B cell (primary cell): ENCODE results near the gene MAML3. TPM values are rescaled to one million over a fixed set of nuclear protein-coding genes. Genes with fewer than 3 reads are reported as not detected.

ENCODE experiments used
- ATAC-seq: fragments of 200-7000 bp; cut with Tn5 transposase; one replicate; pipeline ENCODE4 v1.10.0; 2021; ENCODE audit warnings: low read depth, mild to moderate bottlenecking, moderate number of reproducible peaks, moderate library complexity
- CTCF ChIA-PET: fragments of 350-600 bp; sonication (Branson Sonifier 250); formaldehyde crosslinking; loops from one replicate; lab custom pipeline; 2021; ENCODE audit warnings: antibody characterized with exemption, inconsistent platforms; lab: Charles Lee
- POLR2A ChIA-PET: fragments of 350-600 bp; sonication (Branson Sonifier 250); formaldehyde crosslinking; loops from one replicate; lab custom pipeline; 2021; ENCODE audit warnings: antibody characterized with exemption; lab: Charles Lee
- DNase-seq: peaks from one replicate; pipeline ENCODE4 v3.0.0; 2013
- H2AFZ ChIP-seq: 2 replicates; pipeline ENCODE4 v1.6.1; 2012; ENCODE audit warnings: mild to moderate bottlenecking, low read depth, low read length; ENCODE audit not compliant: insufficient read depth, poor library complexity, severe bottlenecking
- H3K27ac ChIP-seq, 2 donors: 1 replicate in 1 of 2; 2 replicates in 1 of 2; pipeline ENCODE4 v1.5.1; 2012 to 2013; ENCODE audit warnings: low read length in 2 of 2, mild to moderate bottlenecking in 2 of 2, moderate library complexity in 1 of 2
- H3K27me3 ChIP-seq, 4 experiments: fragments of 200-600 bp in 1 of 4; sonication (generic) in 1 of 4; replicated peaks in 1 of 4; 1 replicate in 2 of 4; 2 replicates in 2 of 4; pipeline versions ENCODE4 v1.6.1 to v1.7.0; 2013 to 2016; ENCODE audit warnings: low read length in 3 of 4, mild to moderate bottlenecking in 2 of 4, mixed read lengths in 1 of 4, moderate library complexity in 1 of 4; ENCODE audit not compliant: insufficient read depth in 4 of 4, control insufficient read depth in 3 of 4; ENCODE audit errors: control extremely low read depth in 1 of 4
- H3K36me3 ChIP-seq, 2 experiments: replicated peaks in 1 of 2; 1 replicate in 1 of 2; 2 replicates in 1 of 2; pipeline versions ENCODE4 v1.6.1 to v1.7.1; 2013; ENCODE audit warnings: low read length in 1 of 2; ENCODE audit not compliant: insufficient read depth in 2 of 2, control insufficient read depth in 1 of 2; ENCODE audit errors: control extremely low read depth in 1 of 2, extremely low read depth in 1 of 2
- H3K4me1 ChIP-seq, 2 donors: fragments of 200-600 bp in 1 of 2; sonication (generic) in 1 of 2; 1 replicate in 1 of 2; 2 replicates in 1 of 2; pipeline versions ENCODE4 v1.5.1 to v1.6.1; 2013 to 2017; ENCODE audit warnings: low read length in 2 of 2; ENCODE audit not compliant: control insufficient read depth in 2 of 2, insufficient read depth in 2 of 2
- H3K4me2 ChIP-seq: replicated peaks from 2 replicates; pipeline ENCODE3; 2012; ENCODE audit warnings: mild to moderate bottlenecking, low read depth, low read length; ENCODE audit not compliant: poor library complexity, severe bottlenecking
- H3K4me3 ChIP-seq, 5 experiments: fragments of 200-600 bp in 1 of 5; sonication (generic) in 1 of 5; 1 replicate in 3 of 5; 2 replicates in 2 of 5; pipeline versions ENCODE4 v1.5.1 to v1.7.0; 2011 to 2016; ENCODE audit warnings: low read length in 4 of 5, mild to moderate bottlenecking in 4 of 5, low read depth in 2 of 5, control low read depth in 1 of 5, moderate library complexity in 1 of 5; ENCODE audit not compliant: insufficient read depth in 1 of 5; ENCODE audit errors: control extremely low read depth in 1 of 5, extremely low read depth in 1 of 5
- H3K79me2 ChIP-seq: fragments of 200-600 bp; sonication (generic); one replicate; pipeline ENCODE4 v1.6.0; 2016; ENCODE audit warnings: low read length; ENCODE audit not compliant: control insufficient read depth, insufficient read depth
- H3K9ac ChIP-seq: fragments of 200-600 bp; sonication (generic); 2 replicates; pipeline ENCODE4 v1.6.1; 2017; ENCODE audit warnings: mild to moderate bottlenecking, low read length, moderate library complexity
- H3K9me3 ChIP-seq, 3 donors: one replicate each; pipeline versions ENCODE4 v1.6.1 to v1.7.1; 2013; ENCODE audit warnings: low read length in 2 of 3; ENCODE audit not compliant: control insufficient read depth in 2 of 3, insufficient read depth in 1 of 3; ENCODE audit errors: control extremely low read depth in 1 of 3
- H4K20me1 ChIP-seq: 2 replicates; pipeline ENCODE4 v1.6.0; 2012; ENCODE audit warnings: mild to moderate bottlenecking, low read length; ENCODE audit not compliant: insufficient read depth, control insufficient read depth, poor library complexity, severe bottlenecking
- H3K27ac Mint-ChIP-seq: one replicate; pipeline ENCODE4 v1.8.0; 2021; ENCODE audit warnings: mixed read lengths
- H3K27me3 Mint-ChIP-seq: one replicate; pipeline ENCODE4 v1.8.0; 2021; ENCODE audit warnings: mixed read lengths
- H3K4me1 Mint-ChIP-seq: one replicate; pipeline ENCODE4 v1.8.0; 2021; ENCODE audit warnings: mixed read lengths
- H3K4me3 Mint-ChIP-seq: one replicate; pipeline ENCODE4 v1.8.0; 2021; ENCODE audit warnings: mixed read lengths
- H3K9me3 Mint-ChIP-seq: one replicate; pipeline ENCODE4 v1.8.0; 2022; ENCODE audit warnings: mixed read lengths; ENCODE audit not compliant: insufficient read depth
- EZH2 ChIP-seq: IDR thresholded peaks from 2 replicates; pipeline ENCODE4 v1.6.1; 2012; ENCODE audit warnings: borderline replicate concordance, low read depth, mild to moderate bottlenecking, moderate library complexity, low read length; ENCODE audit not compliant: insufficient read depth, poor library complexity, severe bottlenecking
- WGBS: methylation state at CpG from one replicate; pipeline ENCODE4 v1.1.5; 2013; ENCODE audit warnings: missing lambda C conversion rate; ENCODE audit not compliant: insufficient coverage; 5-methylcytosine and 5-hydroxymethylcytosine counted together
- intact Hi-C: fragments of 100-400 bp; cut with micrococcal nuclease; formaldehyde crosslinking; loops from one replicate; pipeline ENCODE4 v1.10.0; 2022
- polyA plus RNA-seq: library from polyadenylated mRNA; depleted of rRNA; stranded (reverse); fragments of >200 nt; gene quantifications from 2 replicates; pipeline ENCODE4 v1.2.3, GENCODE V29; 2012
- total RNA-seq, 2 donors: library from RNA; stranded (reverse); fragments of 120-200 nt in 1 of 2; gene quantifications; 1 replicate in 1 of 2; 2 replicates in 1 of 2; pipeline versions ENCODE4 v1.2.3 to v1.2.4, GENCODE V29; 2013 to 2022
- TF ChIP-seq, protein P1 (sequence below): fragments of 200-600 bp; IDR thresholded peaks from one replicate; pipeline ENCODE4 v1.8.0; 2022; ENCODE audit warnings: antibody characterized with exemption, mild to moderate bottlenecking

The MAML3 gene
- total and polyA plus RNA-seq, 2 donors (not counting 1 experiment from before 2014, with no cell fraction given), result 0.94 to 5.3 TPM

DNA sequence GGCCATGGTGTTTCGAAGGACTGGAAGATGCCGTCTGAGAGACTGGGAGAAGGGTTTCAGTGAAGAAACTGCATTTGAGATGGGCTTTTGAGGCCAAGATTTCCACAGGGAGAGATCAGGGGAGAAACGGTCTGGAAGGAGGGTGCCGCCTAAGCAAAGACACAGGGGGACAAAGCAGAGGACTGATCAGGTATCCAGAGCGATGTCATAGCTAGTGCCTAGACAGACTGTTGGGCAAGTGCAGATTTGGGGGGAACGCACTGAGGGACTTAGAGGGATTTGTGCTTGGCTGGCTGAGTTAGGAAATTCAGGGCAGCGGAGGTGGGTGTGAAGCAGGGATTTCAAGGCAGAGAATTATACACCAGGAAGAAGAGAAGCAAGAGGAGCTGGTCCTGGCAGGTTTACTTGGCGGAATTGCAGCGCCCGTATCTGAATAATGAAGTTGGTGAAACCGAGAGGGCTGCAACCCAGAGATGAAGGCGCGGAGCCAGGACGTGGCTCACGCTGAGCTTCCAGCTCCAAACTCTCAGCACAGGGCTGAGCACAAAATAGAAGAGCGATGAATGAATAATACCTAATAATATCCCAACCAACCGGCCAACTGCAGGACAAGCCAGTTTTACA is 106.9 kb downstream of the MAML3 start:
- Histone ChIP-seq H3K4me2 (no peak overlapping the region), H3K27me3 (peaks cover 0 to 4% (median 0%) of the 10 kb centered on the region in 4 experiments), H3K4me1 (peaks cover 16 to 17% of the 10 kb centered on the region in 2 donors), H3K79me2 (no peaks in the 10 kb centered on the region), H3K36me3 (no peaks in the 10 kb centered on the region), H2AFZ (no peak overlapping the region), H3K9me3 (no peaks in the 10 kb centered on the region), H3K9ac (no peak overlapping the region), H4K20me1 (no peaks in the 10 kb centered on the region), H3K27ac (no peak overlapping the region), H3K4me3 (no peak overlapping the region)
- CTCF ChIA-PET, result interaction anchor here (0.9 to 1.1 kb wide), 2 partner anchors 9 to 313 kb away, joined by 3 to 4 read pairs; no protein-coding TSS in a partner anchor
- 99% methylated on average over 13 of the region's 17 CpGs for WGBS
- ATAC-seq (no peak), DNase-seq (no peak)
- H3K27me3 Mint-ChIP-seq, result peaks cover 26% of the 10 kb centered on the region
- H3K9me3 Mint-ChIP-seq, result no peaks in the 10 kb centered on the region
- H3K4me3 Mint-ChIP-seq, result no peak overlapping the region
- POLR2A ChIA-PET, result interaction anchor here (0.6 to 0.7 kb wide), 2 partner anchors 105 to 108 kb away, joined by 4 to 9 read pairs; no protein-coding TSS in a partner anchor
- intact Hi-C loops, result no loop called here
- no peak overlapping the region for H3K27ac Mint-ChIP-seq
- TF ChIP-seq, protein P1, sequence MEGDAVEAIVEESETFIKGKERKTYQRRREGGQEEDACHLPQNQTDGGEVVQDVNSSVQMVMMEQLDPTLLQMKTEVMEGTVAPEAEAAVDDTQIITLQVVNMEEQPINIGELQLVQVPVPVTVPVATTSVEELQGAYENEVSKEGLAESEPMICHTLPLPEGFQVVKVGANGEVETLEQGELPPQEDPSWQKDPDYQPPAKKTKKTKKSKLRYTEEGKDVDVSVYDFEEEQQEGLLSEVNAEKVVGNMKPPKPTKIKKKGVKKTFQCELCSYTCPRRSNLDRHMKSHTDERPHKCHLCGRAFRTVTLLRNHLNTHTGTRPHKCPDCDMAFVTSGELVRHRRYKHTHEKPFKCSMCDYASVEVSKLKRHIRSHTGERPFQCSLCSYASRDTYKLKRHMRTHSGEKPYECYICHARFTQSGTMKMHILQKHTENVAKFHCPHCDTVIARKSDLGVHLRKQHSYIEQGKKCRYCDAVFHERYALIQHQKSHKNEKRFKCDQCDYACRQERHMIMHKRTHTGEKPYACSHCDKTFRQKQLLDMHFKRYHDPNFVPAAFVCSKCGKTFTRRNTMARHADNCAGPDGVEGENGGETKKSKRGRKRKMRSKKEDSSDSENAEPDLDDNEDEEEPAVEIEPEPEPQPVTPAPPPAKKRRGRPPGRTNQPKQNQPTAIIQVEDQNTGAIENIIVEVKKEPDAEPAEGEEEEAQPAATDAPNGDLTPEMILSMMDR, result no peak
- TF ChIP-seq EZH2, result no peak
- H3K4me1 Mint-ChIP-seq, result peaks cover 21% of the 10 kb centered on the region

DNA sequence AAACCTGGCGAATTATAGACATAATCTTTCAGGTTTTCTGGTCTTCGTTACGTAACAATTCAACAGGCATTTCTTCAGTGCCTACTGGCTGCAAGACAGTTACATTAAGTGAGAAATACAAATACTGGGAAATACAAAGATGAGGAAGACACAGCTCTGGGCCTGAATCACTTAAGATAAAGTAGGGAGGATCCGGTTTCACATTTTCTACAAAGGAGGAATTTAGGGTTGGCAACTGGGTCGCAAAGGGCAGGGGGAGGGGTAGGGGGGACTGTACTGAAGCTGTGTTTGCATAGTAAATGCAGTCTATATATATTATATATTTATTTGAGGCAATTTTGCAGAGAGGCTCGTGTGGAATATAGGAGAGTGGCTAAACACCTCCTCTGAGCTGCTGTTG is 107.4 kb downstream of the MAML3 start:
- Mint-ChIP-seq H3K4me1 (peaks cover 19% of the 10 kb centered on the region), H3K4me3 (no peak overlapping the region), H3K27ac (no peak overlapping the region), H3K9me3 (no peaks in the 10 kb centered on the region), H3K27me3 (peaks cover 22% of the 10 kb centered on the region)
- 100% methylated on average over 2 of the region's 6 CpGs for WGBS
- H3K4me1 ChIP-seq, result peaks cover 16 to 17% of the 10 kb centered on the region in 2 donors
- ChIA-PET CTCF (interaction anchor here (1.1 kb wide), 1 partner anchor 312 kb away, joined by 4 read pairs; no protein-coding TSS in a partner anchor), POLR2A (no interaction called here)
- no peak overlapping the region for H2AFZ ChIP-seq
- TF ChIP-seq, protein P1, result no peak
- TF ChIP-seq EZH2, result no peak
- no peaks in the 10 kb centered on the region for H4K20me1 ChIP-seq
- H3K9ac ChIP-seq, result no peak overlapping the region
- ATAC-seq, result no peak
- no peaks in the 10 kb centered on the region for H3K79me2 ChIP-seq
- intact Hi-C loops, result no loop called here
- no peak for DNase-seq
- no peaks in the 10 kb centered on the region for H3K9me3 ChIP-seq
- peaks cover 0 to 4% (median 0%) of the 10 kb centered on the region in 4 experiments for H3K27me3 ChIP-seq
- no peak overlapping the region for H3K4me3 ChIP-seq
- H3K4me2 ChIP-seq, result no peak overlapping the region
- no peak overlapping the region for H3K27ac ChIP-seq
- H3K36me3 ChIP-seq, result no peaks in the 10 kb centered on the region
